Ishikawa (cell line): ENCODE results near the gene CFAP46.

ENCODE experiments used
- CEBPB ChIP-seq: IDR thresholded peaks from 2 replicates; pipeline ENCODE4 v1.6.1; 2012
- CREB1 ChIP-seq: IDR thresholded peaks from 2 replicates; pipeline ENCODE4 v1.6.1; 2012; ENCODE audit warnings: low read depth
- EGR1 ChIP-seq: IDR thresholded peaks from 2 replicates; pipeline ENCODE4 v1.6.1; 2012
- EP300 ChIP-seq: IDR thresholded peaks from 2 replicates; pipeline ENCODE4 v1.6.1; 2012; ENCODE audit warnings: borderline replicate concordance
- FOXM1 ChIP-seq: IDR thresholded peaks from 2 replicates; pipeline ENCODE4 v1.6.1; 2012; ENCODE audit warnings: low read depth, borderline replicate concordance
- MAX ChIP-seq: IDR thresholded peaks from 2 replicates; pipeline ENCODE4 v1.6.1; 2012
- RAD21 ChIP-seq: IDR thresholded peaks from 2 replicates; pipeline ENCODE4 v1.6.1; 2012; ENCODE audit warnings: low read depth
- REST ChIP-seq: IDR thresholded peaks from 2 replicates; pipeline ENCODE4 v1.6.1; 2012; ENCODE audit warnings: low read depth, mild to moderate bottlenecking
- TAF1 ChIP-seq: IDR thresholded peaks from 2 replicates; pipeline ENCODE4 v1.6.1; 2012; ENCODE audit warnings: low read depth, mild to moderate bottlenecking
- ZBTB7A ChIP-seq: IDR thresholded peaks from 2 replicates; pipeline ENCODE4 v1.6.1; 2012; ENCODE audit warnings: low read depth

- TF ChIP-seq EP300 (no peak), FOXM1 (no peak), CREB1 (no peak), MAX (no peak), TAF1 (no peak), RAD21 (peak; percentile 93), CEBPB (no peak), EGR1 (no peak), ZBTB7A (peak; percentile 88), REST (no peak)
These were observed 105.4 kb downstream of the CFAP46 start for GRCh38 chr10:132836832-132837540.
